Right cardiac atrium (tissue), 5 donors: ENCODE results near the gene SSBP1. TPM values are rescaled to one million over a fixed set of nuclear protein-coding genes. Genes with fewer than 3 reads are reported as not detected.
A peak's percentile ranks its signal among the peaks of the same experiment; 100 is the strongest.

Experiments
- ATAC-seq, 2 donors: fragments of 200-7000 bp; cut with Tn5 transposase; one replicate each; pipeline versions ENCODE4 v1.8.0 to v1.9.1; 2020; ENCODE audit warnings: moderate library complexity in 2 of 2, mild to moderate bottlenecking in 1 of 2
- DNase-seq, 3 donors: peaks; one replicate each; pipeline ENCODE4 v3.0.0-alpha.2; 2020
- H3K27ac ChIP-seq: one replicate; pipeline ENCODE4 v1.5.1; 2013; ENCODE audit warnings: mild to moderate bottlenecking, low read length, control low read depth, moderate library complexity
- H3K27me3 ChIP-seq: one replicate; pipeline ENCODE4 v1.6.1; 2013; ENCODE audit not compliant: control insufficient read depth, insufficient read depth
- H3K4me1 ChIP-seq: one replicate; pipeline ENCODE4 v1.6.1; 2013; ENCODE audit warnings: low read length; ENCODE audit not compliant: control insufficient read depth, insufficient read depth
- H3K4me3 ChIP-seq: one replicate; pipeline ENCODE4 v1.5.1; 2013; ENCODE audit warnings: low read length, control low read depth
- H3K9me3 ChIP-seq: one replicate; pipeline ENCODE4 v1.6.1; 2013; ENCODE audit warnings: low read length; ENCODE audit not compliant: control insufficient read depth
- WGBS: extraction: QIAGEN DNeasy Blood & Tissue Kit; methylation state at CpG from one replicate; pipeline ENCODE4 v1.1.7; 2013; 5-methylcytosine and 5-hydroxymethylcytosine counted together
- intact Hi-C, 4 donors: fragments of 100-400 bp; cut with DNase I; formaldehyde crosslinking; loops; one replicate each; pipeline versions ENCODE4 v1.11.0 to v1.14.0; 2022 to 2023
- polyA plus RNA-seq: library from polyadenylated mRNA; stranded (reverse); fragments of 200-250 nt; gene quantifications from one replicate; pipeline ENCODE4 v1.2.3, GENCODE V29; 2013
- total RNA-seq, 4 donors: library from RNA; stranded (reverse); fragmentation: NEBNext Ultra II Directional; extraction: Animal tissue kit (Norgen Biotek cat#: 25700); gene quantifications; one replicate each; pipeline ENCODE4 v1.2.1, GENCODE V29; 2021
- donor health status: healthy with polysubstance abuse.
- donor health status: DM: no; HTN: yes; CAD: no.
- donor health status: DM: no; HTN: no; CAD: no.
- donor health status: DM: no; HTN: yes; CAD: no; lungs with severe emphysema.
- donor health status: DM: yes; HTN: yes; CAD: no.

Gene SSBP1
- total and polyA plus RNA-seq, 5 donors: 91.0 to 231 (median 97.0) TPM

- intact Hi-C loops: no loop called here
- Histone ChIP-seq H3K4me3 (no peak overlapping the region), H3K27ac (no peak overlapping the region), H3K9me3 (no peaks in the 10 kb centered on the region), H3K27me3 (no peaks in the 10 kb centered on the region), H3K4me1 (peaks cover 6% of the 10 kb centered on the region)
- 70% methylated on average over 3 of the region's 3 CpGs for WGBS
- ATAC-seq: no peak
- DNase-seq: no peak
These were observed 38.3 kb upstream of the SSBP1 start for GRCh38 chr7:141699860-141700259.

GRCh38 chr7:141700296-141700847 lies 37.8 kb upstream of the SSBP1 start:
- Histone ChIP-seq H3K4me1 (peaks cover 6% of the 10 kb centered on the region), H3K4me3 (peak overlapping the region; percentile 100), H3K27ac (peak overlapping the region; percentile 25), H3K9me3 (no peaks in the 10 kb centered on the region), H3K27me3 (no peaks in the 10 kb centered on the region)
- WGBS: 54% methylated on average over 5 of the region's 5 CpGs
- intact Hi-C loops: no loop called here
- DNase-seq (no peak), ATAC-seq (no peak)

- Histone ChIP-seq H3K4me3 (peak overlapping the region; percentile 100), H3K27me3 (no peaks in the 10 kb centered on the region), H3K4me1 (peaks cover 6% of the 10 kb centered on the region), H3K27ac (peak overlapping the region; percentile 25), H3K9me3 (no peaks in the 10 kb centered on the region)
- 13% methylated on average over 20 of the region's 20 CpGs for WGBS
- DNase-seq (peak in 2 of 3 donors; percentile 45 to 58), ATAC-seq (peak in 1 of 2 donors; percentile 21)
- intact Hi-C loops: no loop called here
These were observed 37.2 kb upstream of the SSBP1 start for GRCh38 chr7:141700848-141701371.

- Histone ChIP-seq H3K27ac (peak overlapping the region; percentile 86), H3K9me3 (no peaks in the 10 kb centered on the region), H3K4me1 (peaks cover 6% of the 10 kb centered on the region), H3K4me3 (peak overlapping the region; percentile 100), H3K27me3 (no peaks in the 10 kb centered on the region)
- ATAC-seq (peak; percentile 70 to 75), DNase-seq (peak; percentile 37 to 76 (median 74))
- under 1% methylated on average over 59 of the region's 59 CpGs for WGBS
- intact Hi-C loops: no loop called here
These were observed 36.6 kb upstream of the SSBP1 start for GRCh38 chr7:141701489-141702046.

GRCh38 chr7:141702047-141702567 lies 36.1 kb upstream of the SSBP1 start, which contains the start of gene DENND11:
Gene DENND11, minus strand, starts transcription at chr7:141702166. Its CDS starts 13 bp downstream, at chr7:141702153.
- ATAC-seq: peak; percentile 81 to 83
- H3K4me3 ChIP-seq: peak within 1 kb of the TSS; percentile 100
- no peaks in the 10 kb centered on the region for H3K9me3 ChIP-seq
- peaks cover 4% of the 10 kb centered on the region for H3K4me1 ChIP-seq
- H3K27me3 ChIP-seq: no peaks in the 10 kb centered on the region
- DNase-seq: peak; percentile 53 to 85 (median 84)
- H3K27ac ChIP-seq: peak within 1 kb of the TSS; percentile 86
- intact Hi-C loops: no loop called here
- under 1% methylated on average over 61 of the region's 62 CpGs for WGBS

GRCh38 chr7:141702892-141703291 lies 35.3 kb upstream of the SSBP1 start:
- 37% methylated on average over 4 of the region's 4 CpGs for WGBS
- no peak for ATAC-seq
- intact Hi-C loops: no loop called here
- Histone ChIP-seq H3K4me3 (peak overlapping the region; percentile 100), H3K4me1 (peaks cover 4% of the 10 kb centered on the region), H3K9me3 (no peaks in the 10 kb centered on the region), H3K27ac (no peak overlapping the region), H3K27me3 (no peaks in the 10 kb centered on the region)
- no peak for DNase-seq

GRCh38 chr7:141704112-141704511 lies 34.0 kb upstream of the SSBP1 start:
- intact Hi-C loops: no loop called here
- no peaks in the 10 kb centered on the region for H3K9me3 ChIP-seq
- no peak for DNase-seq
- no peak overlapping the region for H3K4me3 ChIP-seq
- peaks cover 4% of the 10 kb centered on the region for H3K4me1 ChIP-seq
- ATAC-seq: no peak
- no peaks in the 10 kb centered on the region for H3K27me3 ChIP-seq
- no peak overlapping the region for H3K27ac ChIP-seq
- 87% methylated on average over 3 of the region's 3 CpGs for WGBS

GRCh38 chr7:141704741-141705140 lies 33.4 kb upstream of the SSBP1 start:
- no peaks in the 10 kb centered on the region for H3K9me3 ChIP-seq
- no peak overlapping the region for H3K4me3 ChIP-seq
- WGBS: 78% methylated on average over 5 of the region's 5 CpGs
- H3K27me3 ChIP-seq: no peaks in the 10 kb centered on the region
- no peak overlapping the region for H3K27ac ChIP-seq
- ATAC-seq (no peak), DNase-seq (no peak)
- intact Hi-C loops: no loop called here
- peaks cover 4% of the 10 kb centered on the region for H3K4me1 ChIP-seq

GRCh38 chr7:141706239-141707064 lies 31.7 kb upstream of the SSBP1 start:
- intact Hi-C loops: no loop called here
- no peak for DNase-seq
- ATAC-seq: no peak
- no peak overlapping the region for H3K4me3 ChIP-seq
- H3K4me1 ChIP-seq: no peaks in the 10 kb centered on the region
- 93% methylated on average over 1 of the region's 1 CpG for WGBS
- no peaks in the 10 kb centered on the region for H3K9me3 ChIP-seq
- H3K27ac ChIP-seq: no peak overlapping the region
- no peaks in the 10 kb centered on the region for H3K27me3 ChIP-seq

- Histone ChIP-seq H3K9me3 (no peaks in the 10 kb centered on the region), H3K4me3 (no peak within 1 kb of the TSS), H3K27ac (no peak within 1 kb of the TSS), H3K27me3 (no peaks in the 10 kb centered on the region), H3K4me1 (no peaks in the 10 kb centered on the region)
- DNase-seq (no peak), ATAC-seq (no peak)
- intact Hi-C loops: no loop called here
- WGBS: 90% methylated on average over 6 of the region's 6 CpGs
These were observed 29.8 kb upstream of the SSBP1 start, which contains the start of gene WEE2 for GRCh38 chr7:141708351-141708750. Gene WEE2, plus strand, starts transcription at chr7:141708353. Its CDS starts 406 bp downstream, at chr7:141708759.

- DNase-seq: no peak
- ATAC-seq: no peak
- Histone ChIP-seq H3K4me3 (no peak overlapping the region), H3K27me3 (no peaks in the 10 kb centered on the region), H3K9me3 (no peaks in the 10 kb centered on the region), H3K4me1 (no peaks in the 10 kb centered on the region), H3K27ac (no peak overlapping the region)
- intact Hi-C loops: no loop called here
- WGBS: 79% methylated on average over 2 of the region's 2 CpGs
These were observed 28.8 kb upstream of the SSBP1 start for GRCh38 chr7:141709318-141709717.
